Ecto neural progenitor cell (in vitro differentiated cells): ENCODE data around the gene SUGT1.
"Not testable (repeated sequence)": the region's sequence is repeated elsewhere in the genome, so short reads cannot be mapped to it uniquely, and the experiment has no call there.

Experiments
- DNase-seq: peaks from one replicate; pipeline ENCODE4 v3.0.0-alpha.2; 2018; ENCODE audit warnings: low spot score

The SUGT1 gene

DNA sequence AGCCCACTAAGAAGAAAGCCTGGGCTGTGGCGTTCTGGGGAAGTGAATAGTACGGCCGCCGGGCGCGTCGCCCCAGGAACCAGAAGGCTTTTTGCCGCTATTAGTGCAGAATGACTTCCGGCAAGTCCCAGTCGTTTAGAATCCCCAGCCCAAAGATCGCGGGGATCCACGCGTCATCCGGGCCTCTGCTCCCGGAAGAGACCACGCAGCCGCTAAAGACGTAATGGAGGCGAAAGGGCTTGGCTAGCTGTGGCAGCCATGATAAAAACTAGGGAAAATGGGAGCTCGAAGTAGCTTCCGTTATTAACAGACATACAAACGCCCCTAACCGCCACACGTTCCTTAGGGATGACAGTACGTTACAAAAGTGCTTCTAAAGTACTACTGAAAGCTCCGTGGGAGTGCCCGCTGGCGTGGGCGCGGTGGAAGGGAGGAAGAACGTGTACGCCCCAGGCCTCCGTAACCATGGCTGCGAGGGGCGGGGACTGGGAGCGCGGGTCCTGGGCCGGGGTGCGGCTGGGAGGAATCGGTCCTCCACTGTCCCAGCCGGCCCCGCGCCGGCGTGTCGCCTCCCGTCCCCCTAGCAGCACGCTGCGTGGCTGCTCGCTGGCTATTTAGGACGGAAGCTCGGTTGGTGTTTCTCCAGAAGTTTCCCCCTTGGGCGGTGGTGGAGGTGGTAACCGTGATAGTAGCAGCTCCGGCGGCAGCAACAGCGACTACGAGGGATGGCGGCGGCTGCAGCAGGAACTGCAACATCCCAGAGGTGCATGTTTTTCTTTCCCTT lies at the start of gene SUGT1:
SUGT1 (plus strand) TSS at position 641 of the 784 bp plus-strand sequence; CDS start at position 726, 85 bp downstream.
- peak; percentile 97 for DNase-seq

GRCh38 chr13:52603316-52603715 lies 49.3 kb upstream of the SUGT1 start:
- not testable (repeated sequence) for DNase-seq

GRCh38 chr13:52606126-52606525 lies 46.5 kb upstream of the SUGT1 start:
- not testable (repeated sequence) for DNase-seq

GRCh38 chr13:52606795-52607194 lies 45.8 kb upstream of the SUGT1 start:
- DNase-seq, result not testable (repeated sequence)

- DNase-seq, result not testable (repeated sequence)
Observed at GRCh38 chr13:52608184-52608583, 44.5 kb upstream of the SUGT1 start.

DNA sequence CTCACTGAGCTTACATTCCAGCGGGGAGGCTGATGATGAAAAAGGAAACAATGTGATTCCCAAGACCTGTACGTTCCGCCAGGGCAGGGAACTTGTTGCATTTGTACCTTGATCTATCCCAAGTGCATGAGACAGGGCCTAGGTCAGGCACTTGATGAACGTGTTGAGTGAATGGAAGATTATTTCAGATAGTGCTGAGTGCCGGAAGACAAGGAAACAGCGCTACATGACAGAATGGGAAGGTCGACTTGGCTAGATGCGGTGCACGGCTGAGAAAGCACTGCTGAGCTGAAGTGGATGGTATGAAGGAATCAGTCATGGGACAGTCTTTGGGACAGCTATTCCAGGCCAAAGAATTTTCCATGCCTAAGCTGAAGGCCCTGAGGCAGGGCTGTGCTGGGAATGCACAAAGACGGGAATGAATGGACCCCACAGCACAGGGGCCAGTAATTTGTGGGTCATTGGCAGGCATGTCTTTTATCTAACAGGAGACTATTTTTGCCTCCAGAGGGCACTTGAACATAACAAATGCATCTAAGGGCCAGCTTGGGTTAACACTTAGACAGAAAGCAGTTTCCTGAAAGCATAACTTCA lies 43.5 kb upstream of the SUGT1 start:
- not testable (repeated sequence) for DNase-seq

DNA sequence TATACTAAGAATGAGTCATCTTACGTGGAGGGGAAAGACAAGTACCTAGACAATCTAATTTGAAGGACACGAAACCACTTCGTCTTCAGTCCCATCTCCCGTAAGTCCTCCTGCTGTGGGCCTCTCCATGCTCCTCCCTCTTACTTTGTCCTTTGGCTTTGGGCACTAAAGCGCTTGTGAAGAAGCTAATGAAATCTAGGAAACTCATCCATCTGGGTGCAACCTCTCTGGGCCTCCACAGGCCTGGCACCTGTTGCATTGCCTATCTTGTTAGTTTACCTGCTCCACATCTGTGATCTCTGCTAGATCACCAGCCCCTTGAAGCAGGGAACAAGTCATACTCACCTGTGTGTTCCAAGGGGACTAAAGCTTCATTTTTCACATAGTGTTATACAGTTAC lies 42.5 kb upstream of the SUGT1 start:
- DNase-seq, result not testable (repeated sequence)

DNA sequence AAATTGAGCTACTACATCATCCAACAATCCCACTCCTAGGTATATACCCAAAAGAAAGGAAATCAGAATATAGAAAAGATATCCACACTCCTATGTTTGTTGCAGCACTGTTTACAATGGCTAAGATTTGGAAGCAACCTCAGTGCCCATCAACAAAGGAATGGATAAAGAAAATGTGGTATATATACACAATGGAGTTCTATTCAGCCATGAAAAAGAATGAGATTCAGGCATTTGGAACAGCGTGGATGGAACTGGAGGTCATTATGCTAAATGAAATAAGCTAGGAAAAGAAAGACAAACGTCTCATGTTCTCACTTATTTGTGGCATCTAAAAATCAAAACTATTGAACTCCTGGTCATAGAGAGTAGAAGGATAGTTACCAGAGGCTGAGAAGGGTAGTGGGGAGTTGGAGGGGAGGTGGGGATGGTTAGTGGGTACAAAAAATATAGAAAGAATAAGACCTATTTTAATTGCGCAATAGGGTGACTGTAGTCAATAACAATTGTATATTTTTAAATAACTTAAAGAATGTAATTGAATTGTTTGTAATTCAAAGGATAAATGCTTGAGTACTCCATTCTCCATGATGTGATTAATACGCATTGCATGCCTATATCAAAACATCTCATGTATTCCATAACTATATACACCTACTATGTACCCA lies 37.4 kb upstream of the SUGT1 start:
- no peak for DNase-seq

GRCh38 chr13:52615812-52616211 lies 36.8 kb upstream of the SUGT1 start:
- DNase-seq, result no peak

DNA sequence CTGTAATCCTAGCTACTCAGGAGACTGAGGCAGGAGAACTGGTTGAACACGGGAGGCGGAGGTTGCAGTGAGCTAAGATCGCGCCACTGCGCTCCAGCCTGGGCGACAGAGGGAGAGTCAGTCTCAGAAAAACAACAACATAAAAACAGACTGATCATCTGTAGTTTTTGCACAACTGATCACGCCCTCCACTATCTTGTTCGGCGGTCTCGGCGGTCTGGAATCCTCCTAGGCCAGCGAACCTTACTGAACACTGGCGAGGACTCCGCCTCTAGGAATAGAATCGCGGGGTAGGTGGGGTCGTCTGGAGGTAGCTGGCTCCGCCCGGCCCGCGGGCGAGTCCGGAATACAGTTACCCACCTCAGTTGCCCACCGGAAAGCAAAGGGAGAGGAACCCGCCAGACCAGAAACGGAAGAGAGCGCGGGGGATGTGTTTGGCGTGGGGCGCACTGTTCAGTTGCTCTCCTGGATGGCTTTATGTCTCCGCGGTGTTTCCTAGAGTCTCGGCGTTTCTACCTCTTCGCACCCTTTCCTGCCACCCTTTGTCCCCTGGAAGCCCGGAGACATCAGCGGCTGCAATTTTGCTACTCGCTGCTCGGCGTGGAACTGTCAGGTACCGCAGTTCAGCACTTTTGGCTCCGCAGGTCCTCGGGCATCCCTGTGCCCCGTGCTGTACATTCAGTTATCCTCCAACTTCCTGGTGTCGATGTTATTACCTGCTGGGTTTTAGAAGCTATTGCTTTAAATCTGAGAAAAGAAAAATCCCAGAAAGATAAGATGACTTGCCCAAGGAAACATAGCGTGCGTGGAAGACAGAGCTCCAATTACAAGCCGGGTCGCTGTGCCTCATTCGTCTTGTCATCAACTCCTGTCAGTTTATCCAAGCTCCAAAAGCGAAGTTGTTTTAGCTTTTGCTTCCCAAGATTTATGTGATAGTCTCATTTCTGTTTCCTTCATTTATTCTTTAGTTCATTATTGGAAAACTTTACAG lies 35.3 kb upstream of the SUGT1 start:
- DNase-seq, result peak; percentile 90

GRCh38 chr13:52631083-52631690 lies 21.4 kb upstream of the SUGT1 start:
- not testable (repeated sequence) for DNase-seq

DNA sequence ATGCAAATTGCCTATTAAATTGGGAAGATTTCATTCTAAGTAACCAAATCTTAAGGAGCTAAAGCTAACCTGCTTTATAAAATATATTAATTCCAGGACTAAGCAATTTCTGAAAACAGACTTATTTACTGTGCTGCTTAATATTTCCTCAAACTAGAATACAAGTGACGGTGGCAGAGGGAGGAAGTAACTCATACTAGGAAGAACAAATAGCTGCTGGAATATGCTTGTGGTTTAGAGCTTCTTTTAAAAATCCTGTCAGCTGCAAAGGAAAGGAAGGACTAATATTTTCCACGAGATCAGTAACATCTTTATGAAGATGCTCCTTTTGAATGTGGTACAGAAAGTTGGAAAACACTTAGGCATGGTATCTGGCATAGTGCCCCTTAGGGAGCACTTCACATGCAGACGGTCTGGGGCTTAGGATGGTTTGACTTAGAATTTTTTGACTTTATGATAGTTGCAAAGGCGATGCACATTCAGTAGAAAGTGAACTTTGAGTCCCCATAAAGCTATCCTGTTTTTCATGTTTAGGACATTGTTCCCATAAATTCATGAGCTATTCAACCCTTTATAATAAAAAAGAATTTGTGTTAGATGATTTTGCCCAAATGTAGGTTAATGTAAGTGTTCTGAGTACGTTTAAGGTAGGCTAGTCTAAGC lies 13.8 kb upstream of the SUGT1 start:
- no peak for DNase-seq

- DNase-seq, result no peak
Observed at GRCh38 chr13:52642131-52642530, 10.5 kb upstream of the SUGT1 start, which contains the start of gene HNRNPA1L2. HNRNPA1L2 (plus strand) TSS chr13:52642431; CDS start chr13:52642493, 62 bp downstream.

DNA sequence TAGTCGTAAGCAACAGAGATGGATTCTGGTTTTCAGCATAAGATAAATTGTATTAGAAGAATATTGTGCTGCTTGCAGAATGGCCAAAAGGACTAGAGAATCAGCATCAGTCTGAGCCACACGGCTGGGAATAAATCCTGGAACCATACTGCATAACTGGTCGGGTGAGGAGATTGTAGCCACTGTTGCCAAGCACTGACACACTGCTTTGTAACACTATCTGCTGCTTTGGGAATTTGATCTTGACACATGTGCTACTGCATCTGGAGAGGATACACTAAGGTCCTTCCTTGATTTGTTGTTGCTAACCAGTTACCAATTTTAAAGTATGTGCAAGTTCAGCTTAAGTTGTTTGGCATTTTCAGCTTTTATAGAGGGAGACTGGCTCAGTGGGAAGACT lies 8.5 kb upstream of the SUGT1 start:
- no peak for DNase-seq

DNA sequence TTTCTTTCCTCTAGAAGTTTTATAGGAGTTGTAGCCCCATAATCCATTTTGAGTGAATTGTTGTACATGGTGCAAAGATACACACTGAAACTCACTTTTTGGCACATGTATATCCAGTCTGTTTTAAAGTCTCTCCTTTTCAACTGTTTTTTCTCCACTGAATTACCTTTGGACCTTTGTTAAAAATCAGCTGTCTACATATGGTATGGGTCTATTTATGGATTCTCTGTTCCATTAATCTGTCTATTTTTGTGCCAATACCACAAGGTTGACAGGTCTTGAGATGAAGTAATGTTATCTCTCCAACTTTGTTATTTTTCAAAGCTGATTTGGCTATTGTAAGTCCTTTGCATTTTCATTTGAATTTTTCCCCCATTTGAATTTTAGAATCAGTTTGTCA lies 5.7 kb upstream of the SUGT1 start:
- no peak for DNase-seq

GRCh38 chr13:52650731-52651130 lies 1.9 kb upstream of the SUGT1 start:
- DNase-seq, result no peak

- DNase-seq, result no peak
Observed at GRCh38 chr13:52651897-52652195, 790 bp upstream of the SUGT1 start.

DNA sequence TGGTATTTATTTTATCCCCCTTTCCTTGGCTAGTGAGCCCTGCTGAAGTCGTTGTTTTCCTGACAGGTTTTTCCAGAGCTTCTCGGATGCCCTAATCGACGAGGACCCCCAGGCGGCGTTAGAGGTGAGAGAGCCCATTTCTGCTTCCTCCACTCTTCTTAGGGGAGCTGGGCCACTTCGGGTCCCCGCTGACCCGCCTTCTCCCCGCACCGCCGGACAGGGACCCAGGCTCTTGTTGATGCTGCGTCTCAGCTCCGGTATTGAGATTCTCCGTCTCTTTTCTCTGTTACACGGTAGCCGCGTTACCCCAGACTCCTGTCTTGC lies 306 bp downstream of the SUGT1 start:
- DNase-seq, result no peak

- DNase-seq, result no peak
Observed at GRCh38 chr13:52659340-52659739, 6.7 kb downstream of the SUGT1 start.

- no peak for DNase-seq
Observed at GRCh38 chr13:52664272-52664671, 11.6 kb downstream of the SUGT1 start.

GRCh38 chr13:52665325-52665724 lies 12.7 kb downstream of the SUGT1 start:
- no peak for DNase-seq
